Measurements from ENCODE around the gene SEMA5B.

Gene SEMA5B

GRCh38 chr3:123042413-123042812, 14.8 kb upstream of the SEMA5B start:
- TF ChIP-seq SPI1 (IDR thresholded peaks at IDR 0.05; ENCODE audit: borderline replicate concordance, low read depth) (no peak), POLR2AphosphoS5 (IDR thresholded peaks at IDR 0.05; ENCODE audit: low read depth) (no peak), CTCF (IDR thresholded peaks at IDR 0.05; ENCODE audit: insufficient read depth, low read length) (no peak), GABPA (IDR thresholded peaks at IDR 0.05; ENCODE audit: low read depth) (no peak), REST (IDR thresholded peaks at IDR 0.05; ENCODE audit: insufficient replicate concordance, low read depth) (no peak)
- H3K27me3 ChIP-seq (ENCODE audit: insufficient read depth, poor library complexity, severe bottlenecking), result no peaks in the 10 kb centered on the region
- no peak overlapping the region for H3K4me3 ChIP-seq (replicated peaks; ENCODE audit: insufficient read depth, low read length)
- no peak for DNase-seq (ENCODE audit: low read depth in 1 of 2, low spot score in 1 of 2)
- no peak overlapping the region for H3K27ac ChIP-seq (replicated peaks)

- no peak overlapping the region for H3K4me3 ChIP-seq (replicated peaks; ENCODE audit: insufficient read depth, low read length)
- no peak for DNase-seq (ENCODE audit: low read depth in 1 of 2, low spot score in 1 of 2)
- no peak overlapping the region for H3K27ac ChIP-seq (replicated peaks)
- no peaks in the 10 kb centered on the region for H3K27me3 ChIP-seq (ENCODE audit: insufficient read depth, poor library complexity, severe bottlenecking)
- TF ChIP-seq SPI1 (IDR thresholded peaks at IDR 0.05; ENCODE audit: borderline replicate concordance, low read depth) (no peak), CTCF (IDR thresholded peaks at IDR 0.05; ENCODE audit: insufficient read depth, low read length) (no peak), POLR2AphosphoS5 (IDR thresholded peaks at IDR 0.05; ENCODE audit: low read depth) (no peak), REST (IDR thresholded peaks at IDR 0.05; ENCODE audit: insufficient replicate concordance, low read depth) (no peak), GABPA (IDR thresholded peaks at IDR 0.05; ENCODE audit: low read depth) (no peak)
These were observed 11.6 kb upstream of the SEMA5B start for GRCh38 chr3:123039178-123039577.

GRCh38 chr3:123038751-123039150, 11.2 kb upstream of the SEMA5B start:
- no peak for DNase-seq (ENCODE audit: low read depth in 1 of 2, low spot score in 1 of 2)
- TF ChIP-seq CTCF (IDR thresholded peaks at IDR 0.05; ENCODE audit: insufficient read depth, low read length) (no peak), SPI1 (IDR thresholded peaks at IDR 0.05; ENCODE audit: borderline replicate concordance, low read depth) (no peak), POLR2AphosphoS5 (IDR thresholded peaks at IDR 0.05; ENCODE audit: low read depth) (no peak), GABPA (IDR thresholded peaks at IDR 0.05; ENCODE audit: low read depth) (no peak), REST (IDR thresholded peaks at IDR 0.05; ENCODE audit: insufficient replicate concordance, low read depth) (no peak)
- Histone ChIP-seq H3K4me3 (replicated peaks; ENCODE audit: insufficient read depth, low read length) (no peak overlapping the region), H3K27me3 (ENCODE audit: insufficient read depth, poor library complexity, severe bottlenecking) (no peaks in the 10 kb centered on the region), H3K27ac (replicated peaks) (no peak overlapping the region)

Data from HL-60 (cell line).